WTC11 (cell line): ENCODE measurements around the gene LIF.
A peak's percentile ranks its signal among the peaks of the same experiment; 100 is the strongest.

Experiments used
- ATF1 ChIP-seq: sonication (generic); formaldehyde crosslinking; IDR thresholded peaks from 2 replicates; pipeline ENCODE4 v1.8.1; 2023; ENCODE audit warnings: mild to moderate bottlenecking, moderate library complexity, missing genetic modification reagents
- CTCF ChIP-seq: fragments of 200-600 bp; IDR thresholded peaks from 2 replicates; pipeline ENCODE4 v1.8.0; 2022; ENCODE audit warnings: antibody characterized with exemption
- FOXP4 ChIP-seq: sonication (generic); formaldehyde crosslinking; IDR thresholded peaks from 2 replicates; pipeline ENCODE4 v1.8.0; 2022; ENCODE audit warnings: mild to moderate bottlenecking, missing genetic modification reagents
- MLX ChIP-seq: sonication (generic); formaldehyde crosslinking; IDR thresholded peaks from 2 replicates; pipeline ENCODE4 v1.8.1; 2023; ENCODE audit warnings: mild to moderate bottlenecking, missing genetic modification reagents, moderate library complexity
- NR2C2 ChIP-seq: sonication (generic); formaldehyde crosslinking; IDR thresholded peaks from 2 replicates; pipeline ENCODE4 v1.8.0; 2022; ENCODE audit warnings: mild to moderate bottlenecking, missing genetic modification reagents
- PRRX2 ChIP-seq: fragments of 250-450 bp; sonication (Bioruptor Pico); IDR thresholded peaks from 2 replicates; pipeline ENCODE4 v1.8.0; 2021; ENCODE audit warnings: mild to moderate bottlenecking
- SMAD3 ChIP-seq: sonication (generic); formaldehyde crosslinking; IDR thresholded peaks from 2 replicates; pipeline ENCODE4 v1.8.0; 2022; ENCODE audit warnings: missing genetic modification reagents, mild to moderate bottlenecking, borderline replicate concordance
- TEAD4 ChIP-seq: sonication (generic); formaldehyde crosslinking; IDR thresholded peaks from 2 replicates; pipeline ENCODE4 v1.8.0; 2022; ENCODE audit warnings: mild to moderate bottlenecking, missing genetic modification reagents
- ZBTB43 ChIP-seq: sonication (generic); formaldehyde crosslinking; IDR thresholded peaks from 2 replicates; pipeline ENCODE4 v1.8.1; 2023; ENCODE audit warnings: mild to moderate bottlenecking, missing genetic modification reagents
- ZNF281 ChIP-seq: sonication (generic); formaldehyde crosslinking; IDR thresholded peaks from 2 replicates; pipeline ENCODE4 v1.8.0; 2023; ENCODE audit warnings: mild to moderate bottlenecking, missing genetic modification reagents
- ZNF416 ChIP-seq: fragments of 250-450 bp; sonication (Bioruptor Pico); IDR thresholded peaks from 2 replicates; pipeline ENCODE4 v1.9.0; 2021; ENCODE audit warnings: mild to moderate bottlenecking, inconsistent platforms

GRCh38 chr22:30287648-30288418 lies 41.3 kb upstream of the LIF start:
- TF ChIP-seq CTCF (peak; percentile 61), TEAD4 (CRISPR knock-in tag) (no peak), NR2C2 (CRISPR knock-in tag) (no peak), PRRX2 (peak; percentile 54; the same call in 1 of the 2 replicates), ZNF281 (no peak), ATF1 (CRISPR knock-in tag) (no peak), SMAD3 (CRISPR knock-in tag) (no peak), ZBTB43 (CRISPR knock-in tag) (no peak), ZNF416 (CRISPR knock-in tag) (no peak), MLX (CRISPR knock-in tag) (no peak), FOXP4 (CRISPR knock-in tag) (no peak)
